PFSK-1 (cell line): ENCODE results near the gene TPBGL.

Experiments used
- SIN3A ChIP-seq: IDR thresholded peaks from 2 replicates; pipeline ENCODE4 v1.6.1; 2012; ENCODE audit warnings: mild to moderate bottlenecking, low read length, moderate library complexity, borderline replicate concordance; ENCODE audit not compliant: insufficient read depth
- TF ChIP-seq, protein P1 (sequence below), 2 experiments: IDR thresholded peaks; 2 replicates each; pipeline versions ENCODE4 v1.6.1 to v1.8.0; 2011 to 2012; ENCODE audit warnings: low read depth in 2 of 2, low read length in 2 of 2, control low read depth in 1 of 2, inconsistent platforms in 1 of 2, mild to moderate bottlenecking in 1 of 2, moderate library complexity in 1 of 2; ENCODE audit not compliant: insufficient read depth in 1 of 2

DNA sequence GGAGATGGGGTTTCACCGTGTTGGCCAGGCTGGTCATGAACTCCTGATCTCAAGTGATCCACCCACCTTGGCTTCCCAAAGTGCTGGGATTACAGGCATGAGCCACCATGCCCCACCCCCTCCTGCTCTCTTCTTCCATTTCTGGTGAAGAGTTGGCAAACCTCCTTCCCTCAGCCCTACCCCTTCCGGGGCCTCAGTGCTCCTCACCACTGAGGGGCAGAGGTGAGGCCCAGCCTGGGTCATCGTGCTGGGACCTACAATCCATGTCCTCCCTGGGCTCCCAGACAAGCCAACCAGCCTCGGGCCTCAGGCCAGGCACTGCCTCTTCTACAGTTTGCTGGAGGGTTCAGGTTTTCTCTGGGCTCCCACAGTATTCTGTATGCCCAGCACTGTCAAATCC, 14.8 kb upstream of the TPBGL start:
- TF ChIP-seq, protein P1, sequence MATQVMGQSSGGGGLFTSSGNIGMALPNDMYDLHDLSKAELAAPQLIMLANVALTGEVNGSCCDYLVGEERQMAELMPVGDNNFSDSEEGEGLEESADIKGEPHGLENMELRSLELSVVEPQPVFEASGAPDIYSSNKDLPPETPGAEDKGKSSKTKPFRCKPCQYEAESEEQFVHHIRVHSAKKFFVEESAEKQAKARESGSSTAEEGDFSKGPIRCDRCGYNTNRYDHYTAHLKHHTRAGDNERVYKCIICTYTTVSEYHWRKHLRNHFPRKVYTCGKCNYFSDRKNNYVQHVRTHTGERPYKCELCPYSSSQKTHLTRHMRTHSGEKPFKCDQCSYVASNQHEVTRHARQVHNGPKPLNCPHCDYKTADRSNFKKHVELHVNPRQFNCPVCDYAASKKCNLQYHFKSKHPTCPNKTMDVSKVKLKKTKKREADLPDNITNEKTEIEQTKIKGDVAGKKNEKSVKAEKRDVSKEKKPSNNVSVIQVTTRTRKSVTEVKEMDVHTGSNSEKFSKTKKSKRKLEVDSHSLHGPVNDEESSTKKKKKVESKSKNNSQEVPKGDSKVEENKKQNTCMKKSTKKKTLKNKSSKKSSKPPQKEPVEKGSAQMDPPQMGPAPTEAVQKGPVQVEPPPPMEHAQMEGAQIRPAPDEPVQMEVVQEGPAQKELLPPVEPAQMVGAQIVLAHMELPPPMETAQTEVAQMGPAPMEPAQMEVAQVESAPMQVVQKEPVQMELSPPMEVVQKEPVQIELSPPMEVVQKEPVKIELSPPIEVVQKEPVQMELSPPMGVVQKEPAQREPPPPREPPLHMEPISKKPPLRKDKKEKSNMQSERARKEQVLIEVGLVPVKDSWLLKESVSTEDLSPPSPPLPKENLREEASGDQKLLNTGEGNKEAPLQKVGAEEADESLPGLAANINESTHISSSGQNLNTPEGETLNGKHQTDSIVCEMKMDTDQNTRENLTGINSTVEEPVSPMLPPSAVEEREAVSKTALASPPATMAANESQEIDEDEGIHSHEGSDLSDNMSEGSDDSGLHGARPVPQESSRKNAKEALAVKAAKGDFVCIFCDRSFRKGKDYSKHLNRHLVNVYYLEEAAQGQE (IDR thresholded peaks at IDR 0.05; ENCODE audit: insufficient read depth in 1 of 2, low read depth in 2 of 2, low read length in 2 of 2) = no peak
- no peak for TF ChIP-seq SIN3A
